ENCODE results near the gene AQP11. TPM values are rescaled to one million over a fixed set of nuclear protein-coding genes. Genes with fewer than 3 reads are reported as not detected.

Gene AQP11, protein sequence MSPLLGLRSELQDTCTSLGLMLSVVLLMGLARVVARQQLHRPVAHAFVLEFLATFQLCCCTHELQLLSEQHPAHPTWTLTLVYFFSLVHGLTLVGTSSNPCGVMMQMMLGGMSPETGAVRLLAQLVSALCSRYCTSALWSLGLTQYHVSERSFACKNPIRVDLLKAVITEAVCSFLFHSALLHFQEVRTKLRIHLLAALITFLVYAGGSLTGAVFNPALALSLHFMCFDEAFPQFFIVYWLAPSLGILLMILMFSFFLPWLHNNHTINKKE
- 10 to 100 TPM; 16.0 to 21.1 TPM for total RNA-seq
- 14.5 TPM for polyA plus RNA-seq (ENCODE audit: insufficient read depth, low read depth, low replicate concordance)
- long read RNA-seq, donor 1, transcript AQP11-201 (3 exons, 2,152 nt): major isoform, 33 of 275 reads
- long read RNA-seq, donor 1, partial matches to known transcripts: 130 of 275 reads
- long read RNA-seq, donor 1, other reads (novel, unspliced or antisense): 111 of 275 reads
- long read RNA-seq, donor 2, transcript AQP11-201 (3 exons, 2,152 nt): major isoform, 21 of 198 reads
- long read RNA-seq, donor 2, partial matches to known transcripts: 129 of 198 reads
- long read RNA-seq, donor 2, other reads (novel, unspliced or antisense): 48 of 198 reads

DNA sequence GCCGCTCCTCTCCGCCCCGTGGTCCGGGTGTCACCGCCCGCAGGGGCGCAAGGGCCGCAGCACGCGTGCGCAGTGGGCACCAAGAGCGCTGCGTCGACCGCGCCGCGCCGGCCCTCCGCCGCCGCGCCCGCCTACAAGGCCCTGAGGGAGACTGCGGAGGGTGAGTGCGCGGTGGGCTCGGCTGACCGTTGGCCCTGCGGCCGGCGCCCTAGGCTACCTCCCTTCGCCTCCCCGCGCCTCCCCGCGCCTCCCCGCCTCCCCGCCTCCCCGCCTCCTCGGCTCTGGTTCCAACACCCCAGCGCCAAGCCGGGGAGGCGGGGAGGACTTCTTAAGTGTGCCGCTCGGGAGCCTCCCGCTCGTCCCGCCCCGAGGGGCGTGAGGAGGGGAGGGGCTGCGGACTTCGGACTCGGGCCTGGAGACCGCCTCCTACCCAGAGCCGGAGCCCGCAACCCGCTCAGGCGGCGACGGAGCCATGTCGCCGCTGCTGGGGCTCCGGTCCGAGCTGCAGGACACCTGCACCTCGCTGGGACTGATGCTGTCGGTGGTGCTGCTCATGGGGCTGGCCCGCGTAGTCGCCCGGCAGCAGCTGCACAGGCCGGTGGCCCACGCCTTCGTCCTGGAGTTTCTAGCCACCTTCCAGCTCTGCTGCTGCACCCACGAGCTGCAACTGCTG, at the start of gene AQP11:
Gene AQP11, plus strand, starts transcription at position 433 of the 673 bp plus-strand sequence. Its CDS starts 40 bp downstream, at position 473.
- Histone ChIP-seq H3K36me3 (ENCODE audit: low read depth, missing control alignments) (no peaks in the 10 kb centered on the region), H3K27me3 (no peaks in the 10 kb centered on the region), H3K27ac (peak within 1 kb of the TSS; percentile 89 to 91), H3K4me1 (peaks cover 16% of the 10 kb centered on the region), H3K9me3 (no peaks in the 10 kb centered on the region), H3K4me3 (peak within 1 kb of the TSS; percentile 73 to 91)
- TF ChIP-seq, protein P1, sequence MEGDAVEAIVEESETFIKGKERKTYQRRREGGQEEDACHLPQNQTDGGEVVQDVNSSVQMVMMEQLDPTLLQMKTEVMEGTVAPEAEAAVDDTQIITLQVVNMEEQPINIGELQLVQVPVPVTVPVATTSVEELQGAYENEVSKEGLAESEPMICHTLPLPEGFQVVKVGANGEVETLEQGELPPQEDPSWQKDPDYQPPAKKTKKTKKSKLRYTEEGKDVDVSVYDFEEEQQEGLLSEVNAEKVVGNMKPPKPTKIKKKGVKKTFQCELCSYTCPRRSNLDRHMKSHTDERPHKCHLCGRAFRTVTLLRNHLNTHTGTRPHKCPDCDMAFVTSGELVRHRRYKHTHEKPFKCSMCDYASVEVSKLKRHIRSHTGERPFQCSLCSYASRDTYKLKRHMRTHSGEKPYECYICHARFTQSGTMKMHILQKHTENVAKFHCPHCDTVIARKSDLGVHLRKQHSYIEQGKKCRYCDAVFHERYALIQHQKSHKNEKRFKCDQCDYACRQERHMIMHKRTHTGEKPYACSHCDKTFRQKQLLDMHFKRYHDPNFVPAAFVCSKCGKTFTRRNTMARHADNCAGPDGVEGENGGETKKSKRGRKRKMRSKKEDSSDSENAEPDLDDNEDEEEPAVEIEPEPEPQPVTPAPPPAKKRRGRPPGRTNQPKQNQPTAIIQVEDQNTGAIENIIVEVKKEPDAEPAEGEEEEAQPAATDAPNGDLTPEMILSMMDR (IDR thresholded peaks at IDR 0.05): no peak
- peak; percentile 36 for TF ChIP-seq POLR2A (IDR thresholded peaks at IDR 0.05)
- WGBS, 2 donors: 1% methylated on average over 36 of the region's 75 CpGs; no CpG with 5 or more reads in 1 of the 2 donors
- peak; percentile 93 for DNase-seq
- intact Hi-C loops (cut with DNase I; ENCODE audit: low total_unique reads): no loop called here

DNA sequence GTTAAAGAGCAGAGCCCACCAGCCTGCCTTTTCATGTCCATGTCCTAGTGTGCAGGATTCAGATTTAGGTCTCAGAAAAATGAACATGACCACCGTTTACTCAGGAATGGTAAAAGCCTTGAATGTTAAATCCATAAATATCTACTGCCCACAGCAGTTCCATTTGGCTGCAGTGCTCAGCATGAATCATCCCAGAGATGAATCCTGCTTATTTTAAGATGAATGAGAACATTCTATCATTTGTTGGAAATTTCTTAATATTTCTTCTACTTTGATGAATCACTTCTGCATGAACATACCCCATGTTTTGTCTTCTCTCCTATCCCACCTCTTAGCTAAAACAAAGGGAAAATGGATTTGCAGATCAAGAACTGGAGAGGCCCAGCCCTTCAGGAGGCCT, 47.5 kb upstream of the AQP11 start:
- H3K4me1 ChIP-seq: no peaks in the 10 kb centered on the region
- no peaks in the 10 kb centered on the region for H3K36me3 ChIP-seq (ENCODE audit: low read depth, missing control alignments)
- TF ChIP-seq, protein P1 (IDR thresholded peaks at IDR 0.05): no peak
- TF ChIP-seq POLR2A (IDR thresholded peaks at IDR 0.05): no peak
- no peak overlapping the region for H3K4me3 ChIP-seq
- DNase-seq: no peak
- H3K27ac ChIP-seq: no peak overlapping the region
- intact Hi-C loops (cut with DNase I; ENCODE audit: low total_unique reads): loop anchor here (10.0 kb wide), 1 partner anchor 417 kb away; the partner anchor contains the start of gene MYO7A
- WGBS, 2 donors: 76 to 92% methylated on average over 1 of the region's 1 CpG
- no peaks in the 10 kb centered on the region for H3K9me3 ChIP-seq
- H3K27me3 ChIP-seq: no peaks in the 10 kb centered on the region

DNA sequence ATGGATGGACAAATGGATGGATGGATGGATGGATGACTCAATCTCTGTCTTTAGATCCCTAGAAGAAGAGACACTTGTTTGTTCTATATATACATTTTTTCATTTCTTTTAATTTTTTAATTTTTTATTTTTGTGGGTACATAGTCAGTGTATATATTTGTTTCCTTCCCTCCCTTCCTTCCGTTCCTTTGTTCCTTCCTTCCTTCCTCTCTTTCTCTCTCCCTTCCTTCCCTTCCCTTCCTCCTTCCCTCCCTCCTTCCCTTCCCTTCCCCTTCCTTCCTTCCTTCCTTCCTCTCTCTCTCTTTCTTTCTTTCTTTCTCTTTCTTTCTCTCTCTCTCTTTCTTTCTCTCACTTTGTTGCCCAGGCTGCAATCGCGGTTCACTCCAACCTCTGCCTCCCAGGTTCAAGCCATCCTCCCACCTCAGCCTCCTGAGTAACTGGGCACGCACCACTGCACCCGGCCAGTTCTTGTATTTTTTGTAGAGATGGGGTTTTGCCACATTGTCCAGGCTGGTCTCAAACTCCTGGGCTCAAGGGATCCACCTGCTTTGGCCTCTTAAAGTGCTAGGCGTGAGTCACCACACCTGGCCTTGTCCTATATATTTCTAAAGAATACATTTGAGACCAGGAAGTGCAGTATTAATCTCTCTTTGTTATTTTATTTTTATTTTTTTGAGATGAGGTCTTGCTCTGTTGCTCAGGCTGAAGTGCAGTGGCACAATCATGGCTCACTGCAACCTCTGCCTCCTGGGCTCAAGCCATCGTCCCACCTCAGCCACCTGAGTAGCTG, 42.5 kb upstream of the AQP11 start:
- H3K4me3 ChIP-seq: no peak overlapping the region
- TF ChIP-seq POLR2A (IDR thresholded peaks at IDR 0.05): no peak
- no peaks in the 10 kb centered on the region for H3K9me3 ChIP-seq
- WGBS, 2 donors: 94% methylated on average over 7 of the region's 7 CpGs
- no peak overlapping the region for H3K27ac ChIP-seq
- H3K36me3 ChIP-seq (ENCODE audit: low read depth, missing control alignments): no peaks in the 10 kb centered on the region
- H3K27me3 ChIP-seq: no peaks in the 10 kb centered on the region
- no peak for DNase-seq
- intact Hi-C loops (cut with DNase I; ENCODE audit: low total_unique reads): loop anchor here (10.0 kb wide), 1 partner anchor 422 kb away; the partner anchor contains the start of gene MYO7A
- H3K4me1 ChIP-seq: peaks cover 5% of the 10 kb centered on the region

DNA sequence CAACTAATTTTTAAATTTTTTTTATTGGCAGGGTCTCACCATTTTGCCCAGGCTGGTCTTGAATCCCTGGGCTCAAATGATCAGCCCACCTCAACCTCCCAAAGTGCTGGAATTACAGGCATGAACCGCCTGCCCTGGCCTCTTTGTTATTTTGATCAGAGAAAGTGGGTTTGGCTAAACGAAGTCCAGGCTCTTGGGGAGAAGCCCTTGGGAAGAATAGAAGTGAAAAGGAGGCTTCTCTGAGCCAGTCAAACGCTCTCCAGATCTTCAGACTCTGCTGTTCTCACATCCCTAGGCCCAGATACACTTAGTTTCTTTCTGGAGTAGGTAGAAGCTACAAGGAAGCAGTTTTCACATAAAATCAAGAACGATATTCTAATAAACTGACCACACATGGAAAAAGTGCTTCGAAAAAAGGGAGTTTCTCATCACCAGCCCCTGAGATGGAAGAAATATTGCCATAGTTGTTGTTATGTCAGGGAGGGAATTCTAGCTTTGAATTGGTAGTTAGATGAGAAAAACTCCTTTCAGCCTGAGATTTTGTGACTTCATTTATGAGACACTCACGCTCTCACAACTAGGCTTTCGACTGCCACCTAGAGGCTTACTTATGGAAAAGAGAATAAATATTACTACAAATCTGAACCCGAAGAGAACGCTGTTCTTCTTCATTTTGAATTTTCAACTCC, 41.7 kb upstream of the AQP11 start:
- H3K4me3 ChIP-seq: no peak overlapping the region
- intact Hi-C loops (cut with DNase I; ENCODE audit: low total_unique reads): loop anchor here (10.0 kb wide), 1 partner anchor 423 kb away; the partner anchor contains the start of gene MYO7A
- no peaks in the 10 kb centered on the region for H3K9me3 ChIP-seq
- no peaks in the 10 kb centered on the region for H3K27me3 ChIP-seq
- DNase-seq: peak; percentile 51
- peaks cover 5% of the 10 kb centered on the region for H3K4me1 ChIP-seq
- 35 to 49% methylated on average over 9 of the region's 9 CpGs for WGBS, 2 donors
- no peaks in the 10 kb centered on the region for H3K36me3 ChIP-seq (ENCODE audit: low read depth, missing control alignments)
- TF ChIP-seq POLR2A (IDR thresholded peaks at IDR 0.05): no peak
- TF ChIP-seq, protein P1 (IDR thresholded peaks at IDR 0.05): peak; percentile 34 to 62 (median 61)
- peak overlapping the region in 1 of 2 donors; percentile 23 for H3K27ac ChIP-seq
